Panc1 (cell line): ENCODE data around the gene PNN. TPM values are rescaled to one million over a fixed set of nuclear protein-coding genes. Genes with fewer than 3 reads are reported as not detected.
"Not testable (repeated sequence)": the region's sequence is repeated elsewhere in the genome, so short reads cannot be mapped to it uniquely, and the experiment has no call there.

ENCODE experiments used
- ATAC-seq: fragments of 200-7000 bp; cut with Tn5 transposase; 2 replicates; pipeline ENCODE4 v1.9.1; 2020; ENCODE audit warnings: mild to moderate bottlenecking, moderate library complexity
- BruUV-seq: library from RNA; stranded (reverse); fragments of 400-500 nt; replicated peaks from 2 replicates; lab custom pipeline; 2021; lab: Mats Ljungman, UMichigan
- CTCF ChIA-PET: fragments of 300-600 bp; sonication (Branson Sonifier 250); formaldehyde crosslinking; loops from one replicate; lab custom pipeline; 2022; ENCODE audit warnings: antibody characterized with exemption; lab: Charles Lee
- POLR2A ChIA-PET: fragments of 300-600 bp; sonication (Branson Sonifier 250); formaldehyde crosslinking; loops from one replicate; lab custom pipeline; 2022; ENCODE audit warnings: antibody characterized with exemption; lab: Charles Lee
- DNase-seq: peaks from one replicate; pipeline ENCODE4 v3.0.0-alpha.2; 2010; ENCODE audit warnings: low read depth, low spot score
- H3K27ac ChIP-seq: 2 replicates; pipeline ENCODE4 v1.5.1; 2011; ENCODE audit warnings: mild to moderate bottlenecking, low read length, inconsistent platforms
- H3K27me3 ChIP-seq: fragments of 200-500 bp; sonication (Bioruptor generic); 2 replicates; pipeline ENCODE4 v1.6.0; 2014; ENCODE audit warnings: low read length, inconsistent platforms; ENCODE audit not compliant: control insufficient read depth, insufficient read depth
- H3K36me3 ChIP-seq: fragments of 200-500 bp; sonication (Bioruptor generic); 2 replicates; pipeline ENCODE4 v1.5.1; 2014; ENCODE audit warnings: inconsistent platforms, mild to moderate bottlenecking, low read length, moderate library complexity; ENCODE audit not compliant: control insufficient read depth, insufficient read depth
- H3K4me1 ChIP-seq: 2 replicates; pipeline ENCODE4 v1.5.1; 2011; ENCODE audit warnings: inconsistent platforms, mild to moderate bottlenecking, low read length, moderate library complexity; ENCODE audit not compliant: control insufficient read depth, insufficient read depth
- H3K4me3 ChIP-seq, 2 experiments: 2 replicates each; pipeline ENCODE4 v1.5.1; 2011 to 2012; ENCODE audit warnings: low read depth in 2 of 2, low read length in 2 of 2, mild to moderate bottlenecking in 2 of 2, inconsistent platforms in 1 of 2, moderate library complexity in 1 of 2
- H3K9me3 ChIP-seq: fragments of 200-500 bp; sonication (Bioruptor generic); 2 replicates; pipeline ENCODE4 v1.5.1; 2014; ENCODE audit warnings: low read depth, mild to moderate bottlenecking, inconsistent platforms, low read length, moderate library complexity; ENCODE audit not compliant: control insufficient read depth, insufficient read depth
- CTCF ChIP-seq: fragments of 450-650 bp; IDR thresholded peaks from 2 replicates; pipeline ENCODE4 v1.5.1; 2017; ENCODE audit warnings: mild to moderate bottlenecking
- POLR2AphosphoS5 ChIP-seq: IDR thresholded peaks from 2 replicates; pipeline ENCODE4 v1.6.1; 2012; ENCODE audit warnings: mild to moderate bottlenecking, low read depth, low read length, moderate library complexity
- REST ChIP-seq, 2 experiments: IDR thresholded peaks; 2 replicates each; pipeline ENCODE4 v1.6.1; 2011 to 2012; ENCODE audit warnings: low read depth in 2 of 2, control low read depth in 1 of 2, low read length in 1 of 2, mild to moderate bottlenecking in 1 of 2, moderate library complexity in 1 of 2; ENCODE audit not compliant: insufficient read depth in 1 of 2
- SIN3A ChIP-seq: IDR thresholded peaks from 2 replicates; pipeline ENCODE4 v1.6.1; 2012; ENCODE audit warnings: low read depth, mild to moderate bottlenecking, low read length, moderate library complexity, borderline replicate concordance; ENCODE audit not compliant: insufficient read depth
- TCF7L2 ChIP-seq: IDR thresholded peaks from 2 replicates; pipeline ENCODE4 v1.6.1; 2011; ENCODE audit warnings: mild to moderate bottlenecking, low read depth, low read length, inconsistent platforms
- in situ Hi-C: cut with HindIII; loops from 2 replicates; pipeline ENCODE4 v1.10.0; 2016; ENCODE audit warnings: low sequenced_read_pairs, low pct_unique_long_range_greater_than_20kb
- intact Hi-C: fragments of 100-400 bp; cut with micrococcal nuclease; formaldehyde crosslinking; loops from one replicate; pipeline ENCODE4 v1.10.0; 2022; ENCODE audit not compliant: unreplicated experiment
- total RNA-seq: library from RNA; stranded (reverse); gene quantifications from one replicate; pipeline ENCODE4 v1.2.1, GENCODE V29; 2021; ENCODE audit not compliant: unreplicated experiment

The PNN gene
- total RNA-seq, 1 experiment from 2014 or later, result 55.4 TPM

- in situ Hi-C loops, result no loop called here
- no peaks in the 10 kb centered on the region for H3K36me3 ChIP-seq
- no peak for ATAC-seq
- H3K4me1 ChIP-seq, result 0 out of 2 replicates have a peak, but pooled peaks cover 3% of the 10 kb centered on the region
- H3K4me3 ChIP-seq, result no peak overlapping the region
- POLR2A ChIA-PET, result no interaction called here
- no peak for TF ChIP-seq CTCF
- no peak for TF ChIP-seq TCF7L2
- TF ChIP-seq REST (IDR thresholded peaks at IDR 0.05; ENCODE audit: insufficient read depth in 1 of 2, low read depth in 2 of 2, low read length in 1 of 2), result no peak
- no peak for TF ChIP-seq SIN3A
- TF ChIP-seq POLR2AphosphoS5, result no peak
- no peaks in the 10 kb centered on the region for H3K27me3 ChIP-seq
- CTCF ChIA-PET, result no interaction called here
- no peak for DNase-seq
- BruUV-seq, result no TSS peak
- H3K9me3 ChIP-seq, result no peaks in the 10 kb centered on the region
- intact Hi-C loops, result loop anchor here (5.0 kb wide), 2 partner anchors 137 to 202 kb away; partner anchors contain the start of gene FBXO33
- no peak overlapping the region for H3K27ac ChIP-seq
These were observed 55.5 kb downstream of the PNN start for GRCh38 chr14:39230416-39231035.

- intact Hi-C loops, result loop anchor here (5.0 kb wide), 2 partner anchors 135 to 200 kb away; partner anchors contain the start of gene FBXO33
- in situ Hi-C loops, DNase-seq, H3K4me1 ChIP-seq, H3K27me3 ChIP-seq, BruUV-seq, H3K36me3 ChIP-seq, H3K27ac ChIP-seq, H3K9me3 ChIP-seq, H3K4me3 ChIP-seq: not testable (repeated sequence)
- TF ChIP-seq CTCF, result peak; percentile 45
- CTCF ChIA-PET, result interaction anchor here (1.1 kb wide), 1 partner anchor 194 kb away, joined by 3 read pairs; no protein-coding TSS in a partner anchor
- peak; percentile 83 for ATAC-seq
- POLR2A ChIA-PET, result interaction anchor here (1.2 kb wide), 1 partner anchor 143 kb away, joined by 5 read pairs; no protein-coding TSS in a partner anchor
These were observed 56.9 kb downstream of the PNN start for GRCh38 chr14:39231751-39232553.

Other genes with a start within 250 kb of the PNN start
- 76.7 TPM for gene SEC23A, start 72.0 kb upstream of the PNN start, total RNA-seq
- gene GEMIN2, start 60.9 kb upstream of the PNN start, total RNA-seq, result 15.1 TPM
- 15.1 TPM for gene TRAPPC6B, start 4.9 kb upstream of the PNN start, total RNA-seq
- gene MIA2, start 58.7 kb downstream of the PNN start, total RNA-seq, result 19.2 TPM